HG02798 (cell line): ENCODE measurements around the gene SYT3.
"Not testable (repeated sequence)": the region's sequence is repeated elsewhere in the genome, so short reads cannot be mapped to it uniquely, and the experiment has no call there.

Source experiments
- ATAC-seq: cut with Tn5 transposase; IDR thresholded peaks from one replicate; pipeline ENCODE4 v1.9.1; 2021; ENCODE audit warnings: mild to moderate bottlenecking; ENCODE audit not compliant: unreplicated experiment, poor library complexity

Gene SYT3

DNA sequence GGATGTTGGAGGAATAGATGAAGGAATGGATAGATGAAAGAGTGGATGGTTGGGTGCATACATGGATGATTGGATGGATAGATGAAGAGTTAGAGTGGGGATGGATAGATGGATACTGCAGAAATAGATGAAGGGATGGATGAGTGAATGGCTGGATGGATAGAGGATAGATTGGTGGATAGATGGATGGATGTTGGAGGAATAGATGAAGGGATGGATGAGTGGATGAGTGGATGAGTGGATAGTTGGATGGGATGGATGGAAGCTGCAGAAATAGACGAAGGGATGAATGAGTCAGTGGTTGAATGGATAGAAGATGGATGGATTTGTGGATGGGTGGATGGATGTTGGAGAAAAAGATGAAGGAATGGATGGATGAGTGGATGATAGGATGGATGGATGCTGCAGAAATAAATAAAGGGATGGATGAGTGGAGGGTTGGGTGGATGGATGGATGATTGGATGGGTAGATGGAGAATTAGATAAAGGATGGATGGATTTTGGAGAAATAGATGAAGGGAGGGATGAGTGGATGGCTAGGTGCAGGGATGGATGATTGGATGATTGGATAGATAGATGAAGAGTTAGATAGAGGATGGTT is 4.7 kb upstream of the SYT3 start:
- no peak for ATAC-seq

DNA sequence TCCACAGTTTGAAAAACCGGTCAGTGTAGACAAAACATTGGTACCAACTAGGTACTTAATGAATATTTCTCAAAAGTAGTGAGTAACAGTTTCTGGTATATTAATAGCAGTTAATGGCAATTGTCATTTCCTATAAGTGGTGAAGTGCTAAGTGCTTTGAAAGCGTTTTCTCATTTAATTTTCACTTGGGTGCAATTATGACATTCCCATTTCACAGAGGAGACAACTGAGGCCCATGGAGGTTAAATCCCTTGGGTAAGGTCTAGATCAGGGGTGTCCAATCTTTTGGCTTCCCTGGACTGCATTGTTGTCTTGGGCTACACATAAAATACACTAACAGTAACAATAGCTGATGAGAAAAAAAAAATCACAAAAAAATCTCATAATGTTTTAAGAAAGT is 687 bp upstream of the SYT3 start:
- no peak for ATAC-seq

DNA sequence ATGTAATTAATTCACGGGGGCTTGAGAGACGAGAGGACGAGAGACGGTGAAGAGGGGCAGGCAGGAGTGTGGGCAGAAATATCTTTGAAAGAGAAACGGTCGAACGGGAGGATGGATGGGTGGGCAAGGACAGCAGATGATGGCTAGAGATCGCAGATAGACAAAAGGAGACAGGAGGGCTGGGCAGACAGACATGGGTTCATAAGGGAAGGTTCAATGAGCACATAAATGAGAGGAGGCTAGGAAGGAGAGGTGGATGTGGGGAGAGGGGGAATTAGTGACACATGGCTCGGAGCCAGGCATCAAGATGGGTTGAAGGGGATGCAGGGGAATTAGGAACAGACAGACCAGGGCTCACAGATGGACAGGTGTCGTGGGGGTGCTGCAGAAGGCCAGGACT is 1.1 kb downstream of the SYT3 start:
- ATAC-seq: no peak

DNA sequence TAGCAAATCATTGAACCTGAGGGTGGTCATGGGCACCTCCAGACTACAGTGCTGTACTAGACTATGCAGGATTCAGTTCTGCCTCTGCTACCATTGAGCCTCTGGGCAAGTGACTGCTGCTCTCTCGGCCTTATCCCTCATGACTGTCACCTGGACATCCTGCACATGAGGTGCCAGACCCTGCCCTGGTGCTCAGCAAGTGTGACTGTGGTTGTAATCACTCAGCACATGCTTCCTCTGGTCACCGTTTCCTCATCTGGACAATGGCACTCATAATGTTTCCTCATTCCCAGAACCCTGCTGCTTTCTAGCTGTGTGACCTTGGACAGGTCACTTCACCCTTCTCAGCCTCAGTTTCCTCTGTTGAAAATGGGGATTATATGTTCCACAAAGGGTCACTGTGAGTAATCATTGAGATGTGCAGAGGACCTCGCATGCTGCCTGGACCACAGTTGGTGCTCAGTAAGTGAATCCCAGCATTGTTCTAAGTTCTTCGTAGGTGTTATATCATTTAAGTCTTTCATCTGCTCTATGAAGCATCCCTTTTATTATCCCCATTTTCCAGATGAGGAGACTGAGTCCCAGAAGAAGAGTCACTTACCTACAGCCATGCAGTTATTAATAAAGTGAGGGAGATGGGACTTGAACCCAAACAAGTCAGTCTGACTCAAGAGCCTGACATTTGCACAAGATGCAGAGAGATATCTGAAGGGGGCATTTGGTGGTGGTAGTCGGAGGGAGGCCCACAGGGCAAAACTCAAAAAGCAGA is 3.2 kb downstream of the SYT3 start:
- ATAC-seq: no peak

DNA sequence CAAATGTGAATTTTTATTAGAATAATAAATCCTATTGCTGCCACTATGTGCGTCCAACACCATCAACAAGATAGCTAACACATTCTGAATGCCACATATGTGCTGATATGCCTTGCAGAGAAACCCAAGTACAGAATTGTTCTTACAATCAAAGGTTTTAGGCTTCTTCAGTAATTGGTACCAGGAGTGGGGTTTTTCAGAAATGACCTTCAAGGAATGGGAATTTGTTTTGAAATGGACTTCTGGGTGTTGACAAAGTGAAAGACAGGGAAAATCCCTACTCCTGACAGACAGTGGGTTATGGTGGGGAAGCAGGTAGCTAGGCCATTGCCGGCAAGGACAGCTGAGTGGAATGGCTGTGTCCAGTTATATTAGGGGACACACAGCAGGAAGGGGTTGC is 5.7 kb downstream of the SYT3 start:
- ATAC-seq: no peak

DNA sequence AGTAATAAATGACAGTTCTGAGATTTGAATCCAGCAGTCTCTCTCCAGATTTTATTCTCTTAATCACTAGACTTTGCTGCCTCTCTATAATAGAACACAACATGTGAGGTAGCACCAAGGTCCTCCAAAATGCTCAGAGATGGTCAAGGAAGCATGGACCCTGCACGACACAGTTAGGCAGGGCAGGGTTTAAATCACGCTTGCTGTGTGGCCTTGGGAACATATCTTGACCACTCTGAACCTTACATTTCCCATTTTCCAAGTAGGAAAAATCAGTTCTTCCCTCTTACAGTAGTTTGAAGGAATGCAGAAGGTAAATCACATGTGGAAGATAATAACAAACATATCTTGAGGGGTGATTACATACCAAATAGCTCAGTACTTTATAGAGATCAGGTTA is 6.3 kb downstream of the SYT3 start:
- no peak for ATAC-seq

DNA sequence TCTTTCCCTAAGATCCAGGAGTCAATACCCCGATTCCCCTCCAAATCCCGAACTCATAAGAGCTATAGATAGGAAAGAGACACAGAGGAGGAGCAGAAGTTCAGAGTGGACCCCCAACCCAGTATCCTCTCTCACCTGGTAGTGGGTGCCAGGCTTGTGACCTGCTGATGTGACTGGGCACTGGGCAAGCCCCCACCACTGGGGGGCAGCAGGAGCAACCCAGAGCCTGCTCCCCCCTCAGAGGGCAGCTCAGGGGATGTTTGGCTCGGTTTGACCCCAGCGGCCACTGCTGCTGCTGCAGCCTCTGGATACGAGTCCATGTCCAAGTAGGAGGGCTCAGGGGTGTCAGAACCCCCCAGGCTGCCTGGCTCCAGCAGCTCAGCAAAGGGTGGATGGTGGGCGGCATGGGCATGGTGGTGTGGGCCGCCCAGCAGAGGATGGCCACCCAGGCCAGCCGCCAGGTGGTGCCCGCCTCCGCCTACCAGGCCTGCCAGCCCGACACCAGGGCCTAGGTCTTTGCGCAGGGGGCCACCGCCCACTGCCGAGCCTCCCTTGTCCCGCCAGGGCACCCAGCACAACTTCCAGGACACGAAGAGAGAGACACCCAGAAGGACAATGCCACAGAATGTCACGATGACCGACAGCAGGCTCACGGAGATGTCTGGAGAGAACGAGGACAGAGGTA is 7.4 kb downstream of the SYT3 start:
- no peak for ATAC-seq

DNA sequence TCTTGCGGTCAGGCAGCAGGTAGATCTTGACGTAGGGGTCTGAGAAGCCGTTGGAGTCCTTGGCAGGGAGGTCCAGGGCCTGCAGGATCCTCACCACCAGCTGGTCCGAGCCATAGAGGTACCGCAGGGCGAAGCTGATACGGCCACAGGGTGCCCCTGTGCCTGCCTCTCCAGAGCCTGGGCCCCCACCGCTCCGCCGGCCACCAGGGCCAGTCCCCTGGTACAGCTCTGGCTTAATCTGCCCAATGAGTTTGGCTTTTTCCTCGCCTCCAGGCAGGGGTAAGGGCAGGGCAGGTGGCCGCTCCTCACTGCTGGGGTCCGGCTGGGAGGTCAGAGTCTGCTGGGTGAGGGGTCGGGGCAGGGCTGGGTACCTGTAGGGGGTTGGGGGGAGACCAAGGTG is 9.9 kb downstream of the SYT3 start:
- ATAC-seq: no peak

DNA sequence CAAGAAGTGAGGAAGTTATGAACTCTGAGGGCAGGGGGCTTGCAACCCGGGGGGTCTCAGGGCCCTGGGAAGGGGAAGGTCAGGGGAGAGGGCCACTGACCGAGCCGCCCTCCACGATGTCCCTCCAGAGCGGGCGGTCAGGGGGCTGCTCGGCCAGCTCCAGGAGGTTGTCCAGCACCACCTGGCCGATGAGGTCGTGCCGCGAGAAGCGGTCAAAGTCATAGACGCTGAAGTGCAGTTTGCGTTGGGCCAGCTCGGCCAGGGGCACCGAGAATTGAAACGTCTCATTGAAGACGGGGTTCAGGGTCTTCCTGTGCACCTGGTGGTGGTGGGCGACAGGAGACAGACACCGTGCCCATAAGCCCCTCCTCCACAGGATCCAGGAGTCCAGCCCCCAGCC is 10.5 kb downstream of the SYT3 start:
- no peak for ATAC-seq

DNA sequence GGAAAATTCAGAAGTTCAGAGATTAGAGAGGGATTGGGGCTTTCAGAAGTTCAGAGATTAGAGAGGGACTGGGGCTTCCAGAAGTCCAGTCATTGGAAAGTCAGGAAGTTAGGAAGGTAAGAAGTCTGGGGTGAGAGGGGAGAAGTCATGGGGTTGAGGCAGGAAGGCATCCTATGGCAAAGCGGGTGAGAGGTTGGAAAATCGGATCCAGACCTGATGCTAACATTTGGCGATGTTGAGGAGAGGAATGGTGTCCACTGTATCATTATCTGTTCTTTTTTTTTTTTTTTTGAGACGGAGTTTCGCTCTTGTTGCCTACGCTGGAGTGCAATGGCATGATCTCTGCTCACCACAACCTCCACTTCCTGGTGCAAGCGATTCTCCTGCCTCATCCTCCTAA is 11.1 kb downstream of the SYT3 start:
- ATAC-seq: no peak

DNA sequence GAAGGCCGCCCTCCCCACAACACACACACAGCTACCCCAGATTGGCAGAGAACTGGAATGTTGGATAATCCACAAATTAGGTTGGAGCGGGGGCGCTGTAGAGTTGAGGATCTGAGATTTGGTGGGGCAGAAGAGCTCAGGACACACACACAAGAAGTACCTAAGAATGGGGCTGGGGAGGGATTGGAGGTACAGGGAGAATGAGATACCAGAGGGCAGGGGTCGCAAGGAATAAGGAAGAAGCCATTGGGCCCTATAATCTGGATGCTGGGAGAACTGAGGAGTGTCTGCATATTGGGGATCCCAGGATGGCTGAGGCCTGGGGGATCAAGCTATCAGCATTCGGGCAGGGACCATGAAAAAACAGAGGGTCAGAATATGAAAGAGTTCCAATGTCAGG is 11.5 kb downstream of the SYT3 start:
- ATAC-seq: no peak

DNA sequence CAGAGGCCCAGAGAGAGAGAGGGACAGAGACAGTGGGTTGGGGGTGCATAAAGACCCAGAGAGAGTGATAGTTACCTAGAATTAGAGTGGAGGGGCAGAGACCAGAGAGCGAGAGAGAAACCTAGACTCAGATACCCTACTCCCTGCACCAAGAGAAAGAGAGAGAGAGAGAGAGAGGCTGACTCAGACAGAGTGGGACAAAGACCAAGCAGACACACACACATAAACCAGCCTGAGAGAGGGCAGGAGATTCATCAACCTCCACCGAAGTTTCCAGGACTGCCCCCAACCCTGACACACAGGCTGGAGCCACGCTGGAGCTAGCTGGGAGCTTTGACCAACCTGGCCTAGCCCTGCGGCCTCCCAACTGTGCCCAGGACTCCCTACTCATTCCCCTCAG is 12.9 kb downstream of the SYT3 start:
- ATAC-seq: no peak

DNA sequence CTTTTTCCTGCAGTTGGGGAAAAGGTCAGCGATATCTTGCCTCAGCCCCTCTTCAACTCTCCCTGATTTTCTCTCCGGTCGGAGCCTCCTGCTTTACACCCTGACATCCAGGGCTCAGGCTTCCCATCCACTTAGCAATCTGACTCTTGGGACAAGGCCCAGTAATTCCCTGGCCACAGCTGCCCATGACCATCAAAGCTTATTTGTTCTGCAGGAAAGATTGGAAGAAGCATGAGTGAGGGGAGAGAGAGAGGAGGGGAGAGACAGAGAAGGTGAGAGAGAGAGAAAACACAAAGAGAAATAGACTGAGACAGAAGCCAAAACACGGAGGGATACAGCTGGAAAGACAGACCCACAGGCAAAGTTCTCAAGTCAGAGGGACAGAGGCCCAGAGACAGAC is 13.7 kb downstream of the SYT3 start:
- no peak for ATAC-seq

DNA sequence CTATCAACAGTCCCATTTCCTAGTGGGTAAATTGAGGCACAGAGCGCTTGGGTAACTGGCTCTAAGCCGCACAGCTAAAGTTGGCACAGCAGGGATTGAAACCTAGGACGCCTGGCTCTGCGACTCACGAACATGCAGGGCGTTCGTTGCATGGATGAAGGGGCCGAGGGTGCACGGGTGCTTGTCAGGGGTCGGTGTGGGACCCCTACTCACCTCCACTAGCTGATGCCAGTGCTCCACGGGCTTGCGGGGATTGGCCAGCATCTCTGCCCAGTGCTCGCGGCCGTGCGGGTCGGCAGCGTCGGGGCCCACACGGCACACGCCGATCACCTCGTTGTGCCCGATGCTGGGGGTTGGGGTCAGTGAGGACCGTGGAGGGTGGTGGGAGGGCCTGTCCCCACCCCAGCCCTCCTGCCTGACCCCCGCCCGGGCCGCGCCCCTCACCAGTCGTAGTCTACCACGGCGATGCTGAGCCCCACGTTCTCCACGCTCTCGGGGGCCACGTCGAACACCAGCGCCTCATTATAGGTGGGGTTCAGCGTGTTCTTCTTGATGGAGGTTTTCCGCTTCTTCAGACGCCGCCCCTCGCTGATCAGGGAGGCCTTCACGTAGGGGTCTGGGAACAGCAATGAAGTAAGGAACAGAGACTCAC is 14.6 kb downstream of the SYT3 start:
- ATAC-seq: no peak

DNA sequence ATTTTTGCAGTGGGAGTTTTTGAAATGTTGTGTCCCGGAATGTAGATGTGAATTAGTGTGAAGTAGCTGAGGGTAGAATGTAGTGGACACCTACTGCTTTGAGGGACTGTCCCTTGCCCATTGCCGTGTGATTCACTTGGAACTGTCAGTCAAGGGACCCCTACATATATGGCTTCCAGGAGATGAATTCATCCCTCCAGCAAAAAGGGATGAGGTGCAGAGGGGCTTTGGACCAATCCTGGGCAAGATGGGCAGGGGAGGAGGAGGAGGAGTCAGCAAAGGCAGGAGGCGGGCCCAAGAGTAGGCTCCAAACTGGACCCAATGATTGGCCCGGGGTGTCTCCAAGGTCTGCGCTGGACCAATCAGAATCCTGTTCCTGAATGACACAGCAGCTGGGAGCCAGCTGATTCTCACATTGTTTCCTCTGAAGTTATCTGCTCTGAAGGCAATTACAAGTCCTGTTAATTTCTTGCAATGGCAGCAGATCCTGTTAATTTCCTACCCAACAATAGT is 19.2 kb downstream of the SYT3 start:
- not testable (repeated sequence) for ATAC-seq

DNA sequence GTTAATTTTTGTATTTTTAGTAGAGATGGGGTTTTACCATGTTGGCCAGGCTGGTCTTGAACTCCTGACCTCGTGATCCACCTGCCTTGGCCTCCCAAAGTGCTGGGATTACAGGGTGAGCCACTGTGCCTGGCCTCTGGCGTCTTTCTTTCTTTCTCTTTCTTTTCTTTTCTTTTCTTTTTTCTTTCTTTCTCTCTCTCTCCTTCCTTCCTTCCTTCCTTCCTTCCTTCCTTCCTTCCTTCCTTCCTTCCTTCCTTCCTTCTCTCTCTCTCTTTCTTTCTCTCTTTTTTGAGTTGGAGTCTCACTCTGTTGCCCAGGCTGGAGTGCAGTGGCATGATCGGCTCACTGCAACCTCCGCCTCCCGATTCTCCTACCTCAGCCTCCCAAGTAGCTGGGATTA is 20.5 kb downstream of the SYT3 start:
- ATAC-seq: not testable (repeated sequence)

DNA sequence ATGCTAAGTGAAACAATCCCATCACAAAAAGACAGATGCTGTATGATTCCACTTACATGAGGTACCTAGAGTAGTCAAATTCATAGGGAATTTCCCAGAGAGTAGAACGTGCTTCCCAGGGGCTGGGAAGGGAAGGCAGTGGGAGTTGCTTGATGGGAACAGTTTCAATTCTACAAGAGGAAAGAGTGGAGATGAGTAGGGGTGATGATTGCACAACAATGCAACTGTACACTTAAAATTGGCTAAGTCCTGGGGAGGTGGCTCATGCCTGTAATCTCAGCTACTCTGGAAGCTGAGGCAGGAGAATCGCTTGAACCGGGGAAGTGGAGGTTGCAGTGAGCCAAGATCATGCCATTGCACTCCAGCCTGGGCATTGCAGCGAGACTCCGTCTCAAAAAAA is 21.3 kb downstream of the SYT3 start:
- ATAC-seq: not testable (repeated sequence)

DNA sequence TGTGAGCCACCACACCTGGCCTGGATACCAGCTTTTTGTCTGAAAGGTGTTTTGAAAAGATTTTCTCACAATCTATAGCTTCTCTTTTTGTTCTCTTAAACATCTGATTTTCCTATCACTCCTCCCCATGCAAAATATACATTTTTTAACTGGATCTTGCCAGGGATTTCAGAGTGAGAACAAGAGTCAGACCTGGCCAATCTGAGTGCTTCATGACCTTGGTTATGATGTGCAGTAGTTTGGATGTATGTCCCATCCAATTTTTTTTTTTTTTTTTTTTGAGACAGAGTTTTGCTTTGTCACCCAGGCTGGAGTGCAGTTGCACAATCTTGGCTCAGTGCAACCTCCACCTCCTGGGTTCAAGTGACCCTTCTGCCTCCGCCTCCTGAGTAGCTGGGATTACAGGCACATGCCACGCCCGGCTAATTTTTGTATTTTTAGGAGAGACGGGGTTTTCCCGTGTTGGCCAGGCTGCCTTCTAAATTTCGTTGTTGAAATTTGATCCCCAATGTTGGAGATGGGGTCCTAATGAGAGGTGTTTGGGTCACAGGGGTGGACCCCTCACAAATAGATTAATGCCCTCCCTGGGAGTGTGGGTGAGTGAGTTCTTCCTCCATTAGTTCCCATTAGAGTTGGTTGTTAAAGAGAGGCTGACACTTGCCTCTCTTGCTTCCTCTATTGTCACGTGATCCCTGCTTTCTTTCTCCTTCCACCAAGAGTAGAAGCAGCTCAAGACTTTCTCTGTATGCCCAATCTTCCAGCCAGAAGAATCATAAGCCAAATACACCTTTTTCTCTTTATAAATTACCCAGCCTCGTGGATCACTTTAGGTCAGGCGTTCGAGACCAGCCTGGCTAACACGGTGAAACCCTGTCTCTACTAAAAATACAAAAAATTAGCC is 26.9 kb downstream of the SYT3 start:
- not testable (repeated sequence) for ATAC-seq

DNA sequence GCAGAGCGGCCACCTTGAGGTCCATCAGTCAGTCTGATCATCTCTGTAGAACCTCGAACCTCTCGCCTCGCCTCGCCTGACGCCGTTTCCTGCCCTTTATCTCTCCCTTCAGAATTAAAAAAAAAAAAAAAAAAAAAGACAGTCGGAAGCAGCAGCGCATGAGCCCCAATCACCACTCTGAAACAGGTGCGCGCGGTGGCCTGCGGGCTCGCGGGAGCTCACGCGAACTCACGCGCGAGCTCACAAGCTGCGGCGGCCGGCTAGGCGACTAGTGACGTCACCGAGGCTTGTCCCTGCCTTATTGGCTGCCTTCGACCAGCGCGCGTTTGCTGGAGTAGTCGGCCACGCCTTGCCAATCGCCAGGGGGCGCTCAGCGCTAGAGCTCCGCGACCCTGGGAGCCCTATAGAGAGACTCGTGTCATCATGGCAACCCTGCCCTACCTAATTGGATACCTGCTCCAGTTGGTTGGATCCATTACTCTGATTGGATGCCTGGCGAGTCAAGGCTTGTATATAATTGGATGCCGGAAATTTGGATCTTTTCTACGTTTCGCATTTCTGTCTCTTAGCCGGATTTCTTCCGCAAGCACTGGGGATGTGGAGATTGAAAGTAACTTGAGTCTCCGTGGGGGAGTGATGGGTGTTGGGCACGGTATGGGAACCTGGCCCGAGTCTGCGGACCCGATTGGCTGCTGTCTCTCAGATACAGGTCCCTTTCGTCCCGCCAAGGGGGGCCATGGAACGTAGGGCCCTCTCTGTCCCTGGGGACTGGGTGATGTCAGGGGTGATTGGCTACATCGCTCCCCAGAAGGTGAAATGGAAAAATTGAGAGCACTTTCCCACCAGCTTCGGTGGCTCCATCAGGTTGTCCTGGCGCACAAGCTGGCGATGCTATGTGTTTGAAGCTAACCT is 31.6 kb downstream of the SYT3 start:
- ATAC-seq: no peak
